Gastroesophageal sphincter (tissue), 3 donors: ENCODE results near the gene SOAT1.

Experiments used
- CTCF ChIP-seq, 4 experiments: fragments of 200-600 bp in 2 of 4; fragments of 450-650 bp in 2 of 4; sonication (generic) in 1 of 4; IDR thresholded peaks; one replicate each; pipeline ENCODE4 v1.5.1; 2017 to 2019; ENCODE audit warnings: antibody characterized with exemption in 4 of 4, mild to moderate bottlenecking in 2 of 4, moderate library complexity in 2 of 4
- POLR2A ChIP-seq, 2 donors: fragments of 450-650 bp; IDR thresholded peaks; one replicate each; pipeline ENCODE4 v1.6.1; 2017; ENCODE audit warnings: antibody characterized with exemption in 2 of 2, mild to moderate bottlenecking in 2 of 2, moderate library complexity in 1 of 2
- POLR2AphosphoS5 ChIP-seq: sonication (generic); formaldehyde crosslinking; IDR thresholded peaks from one replicate; pipeline ENCODE4 v1.6.1; 2017; ENCODE audit warnings: antibody characterized with exemption

- no peak for TF ChIP-seq CTCF (IDR thresholded peaks at IDR 0.05)
- no peak for TF ChIP-seq POLR2A (IDR thresholded peaks at IDR 0.05)
- TF ChIP-seq POLR2AphosphoS5, result no peak
Observed at GRCh38 chr1:179298952-179299351, 5.4 kb downstream of the SOAT1 start.
